OCI-LY3 (cell line): ENCODE measurements around the gene OTOA.

ENCODE experiments used
- CTCF ChIP-seq: fragments of 200-600, 300-600 bp; sonication (generic); IDR thresholded peaks from 2 replicates; pipeline ENCODE4 v1.5.1; 2014; ENCODE audit warnings: antibody characterized with exemption, low read length, low read depth
- EZH2phosphoT487 ChIP-seq: fragments of 200-600 bp; shearing (Covaris generic); IDR thresholded peaks from 2 replicates; pipeline ENCODE4 v1.6.1; 2018; ENCODE audit warnings: antibody characterized with exemption, mixed run types, low read depth

GRCh38 chr16:21650521-21650920 is 13.2 kb upstream of the OTOA start:
- TF ChIP-seq CTCF: no peak
- TF ChIP-seq EZH2phosphoT487: no peak
